Metanephros (tissue), 2 donors: ENCODE data around the gene CARD6. TPM values are rescaled to one million over a fixed set of nuclear protein-coding genes. Genes with fewer than 3 reads are reported as not detected.

ENCODE experiments used
- small RNA-seq: library from RNA; depleted of rRNA; stranded (forward); fragments of <200 nt; gene quantifications from one replicate; pipeline ENCODE3, GENCODE V24; 2014; ENCODE audit warnings: low replicate concordance
- total RNA-seq: library from RNA; depleted of rRNA; stranded (reverse); fragments of >200 nt; gene quantifications from one replicate; pipeline ENCODE4 v1.2.3, GENCODE V29; 2014

Gene CARD6, protein sequence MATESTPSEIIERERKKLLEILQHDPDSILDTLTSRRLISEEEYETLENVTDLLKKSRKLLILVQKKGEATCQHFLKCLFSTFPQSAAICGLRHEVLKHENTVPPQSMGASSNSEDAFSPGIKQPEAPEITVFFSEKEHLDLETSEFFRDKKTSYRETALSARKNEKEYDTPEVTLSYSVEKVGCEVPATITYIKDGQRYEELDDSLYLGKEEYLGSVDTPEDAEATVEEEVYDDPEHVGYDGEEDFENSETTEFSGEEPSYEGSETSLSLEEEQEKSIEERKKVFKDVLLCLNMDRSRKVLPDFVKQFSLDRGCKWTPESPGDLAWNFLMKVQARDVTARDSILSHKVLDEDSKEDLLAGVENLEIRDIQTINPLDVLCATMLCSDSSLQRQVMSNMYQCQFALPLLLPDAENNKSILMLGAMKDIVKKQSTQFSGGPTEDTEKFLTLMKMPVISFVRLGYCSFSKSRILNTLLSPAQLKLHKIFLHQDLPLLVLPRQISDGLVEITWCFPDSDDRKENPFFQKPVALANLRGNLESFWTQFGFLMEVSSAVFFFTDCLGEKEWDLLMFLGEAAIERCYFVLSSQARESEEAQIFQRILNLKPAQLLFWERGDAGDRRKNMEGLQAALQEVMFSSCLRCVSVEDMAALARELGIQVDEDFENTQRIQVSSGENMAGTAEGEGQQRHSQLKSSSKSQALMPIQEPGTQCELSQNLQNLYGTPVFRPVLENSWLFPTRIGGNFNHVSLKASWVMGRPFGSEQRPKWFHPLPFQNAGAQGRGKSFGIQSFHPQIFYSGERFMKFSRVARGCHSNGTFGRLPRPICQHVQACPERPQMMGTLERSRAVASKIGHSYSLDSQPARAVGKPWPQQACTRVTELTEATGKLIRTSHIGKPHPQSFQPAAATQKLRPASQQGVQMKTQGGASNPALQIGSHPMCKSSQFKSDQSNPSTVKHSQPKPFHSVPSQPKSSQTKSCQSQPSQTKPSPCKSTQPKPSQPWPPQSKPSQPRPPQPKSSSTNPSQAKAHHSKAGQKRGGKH
- 3.7 TPM for total RNA-seq

DNA sequence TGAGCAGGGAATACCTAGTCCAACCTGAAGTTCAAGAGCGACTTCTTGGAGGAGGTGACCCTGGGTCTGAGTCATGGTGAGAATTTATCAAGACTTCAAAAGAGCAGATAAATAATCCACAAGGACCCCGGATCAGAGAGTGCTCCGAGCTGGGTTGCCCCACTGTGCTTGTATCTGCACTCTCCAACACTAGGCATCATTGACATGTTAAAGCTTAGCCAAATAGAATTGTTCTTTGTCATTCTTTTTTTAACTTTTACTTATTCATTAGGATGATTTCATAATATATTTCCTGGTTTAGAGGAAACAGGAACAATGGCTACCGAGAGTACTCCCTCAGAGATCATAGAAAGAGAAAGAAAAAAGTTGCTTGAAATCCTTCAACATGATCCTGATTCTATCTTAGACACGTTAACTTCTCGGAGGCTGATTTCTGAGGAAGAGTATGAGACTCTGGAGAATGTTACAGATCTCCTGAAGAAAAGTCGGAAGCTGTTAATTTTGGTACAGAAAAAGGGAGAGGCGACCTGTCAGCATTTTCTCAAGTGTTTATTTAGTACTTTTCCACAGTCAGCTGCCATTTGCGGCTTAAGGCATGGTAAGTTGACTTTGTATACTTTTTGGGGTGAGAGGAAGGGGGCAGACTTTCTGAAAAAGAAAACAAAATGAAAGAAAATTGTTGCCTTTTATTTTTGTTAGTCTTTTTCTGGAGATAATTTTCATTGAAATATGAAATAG is at the start of gene CARD6:
CARD6 (plus strand) TSS at position 300 of the 738 bp plus-strand sequence; CDS start at position 316, 16 bp downstream.

DNA sequence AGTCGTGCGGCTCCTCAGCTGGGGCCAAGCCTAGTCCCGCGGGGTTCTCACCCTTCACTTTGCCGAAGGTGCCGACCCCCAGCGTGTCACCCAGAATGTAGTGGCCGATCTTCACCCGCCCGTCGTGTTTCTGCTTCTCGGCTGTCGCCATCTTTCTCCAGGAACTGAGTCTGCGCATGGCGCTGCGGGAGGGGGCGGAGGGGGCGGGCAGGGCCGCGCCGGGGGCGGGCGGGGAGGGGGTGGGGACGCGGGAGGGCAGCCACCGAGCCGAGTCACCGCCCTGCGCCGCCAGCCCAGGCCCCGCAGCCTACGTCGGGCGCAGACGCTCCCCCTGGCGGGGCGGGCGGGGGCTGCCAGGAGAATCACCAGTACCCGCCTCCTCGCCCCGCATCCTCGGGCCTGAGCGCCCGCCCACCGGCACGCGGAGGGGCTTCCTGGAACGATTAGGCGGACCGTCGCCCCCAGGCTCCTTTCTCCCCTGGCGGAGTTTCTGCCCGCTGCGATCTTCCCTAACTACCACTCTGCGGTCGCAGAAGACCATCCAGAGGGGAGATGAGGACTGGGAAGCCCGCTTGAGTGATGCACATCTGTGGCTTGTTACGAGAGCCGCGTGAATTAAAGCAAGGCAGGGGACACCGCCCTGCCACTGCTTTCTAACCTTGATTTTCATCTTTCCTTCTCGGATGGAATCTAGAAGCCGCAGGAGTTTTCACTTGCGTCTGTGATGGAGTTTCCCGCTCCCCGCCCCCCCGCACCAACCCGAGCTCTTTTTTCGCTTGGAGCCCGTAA is 43.0 kb upstream of the CARD6 start, which contains the start of gene PRKAA1:
PRKAA1 (minus strand) TSS at position 363 of the 789 bp plus-strand sequence; CDS start at position 178, 185 bp downstream.

DNA sequence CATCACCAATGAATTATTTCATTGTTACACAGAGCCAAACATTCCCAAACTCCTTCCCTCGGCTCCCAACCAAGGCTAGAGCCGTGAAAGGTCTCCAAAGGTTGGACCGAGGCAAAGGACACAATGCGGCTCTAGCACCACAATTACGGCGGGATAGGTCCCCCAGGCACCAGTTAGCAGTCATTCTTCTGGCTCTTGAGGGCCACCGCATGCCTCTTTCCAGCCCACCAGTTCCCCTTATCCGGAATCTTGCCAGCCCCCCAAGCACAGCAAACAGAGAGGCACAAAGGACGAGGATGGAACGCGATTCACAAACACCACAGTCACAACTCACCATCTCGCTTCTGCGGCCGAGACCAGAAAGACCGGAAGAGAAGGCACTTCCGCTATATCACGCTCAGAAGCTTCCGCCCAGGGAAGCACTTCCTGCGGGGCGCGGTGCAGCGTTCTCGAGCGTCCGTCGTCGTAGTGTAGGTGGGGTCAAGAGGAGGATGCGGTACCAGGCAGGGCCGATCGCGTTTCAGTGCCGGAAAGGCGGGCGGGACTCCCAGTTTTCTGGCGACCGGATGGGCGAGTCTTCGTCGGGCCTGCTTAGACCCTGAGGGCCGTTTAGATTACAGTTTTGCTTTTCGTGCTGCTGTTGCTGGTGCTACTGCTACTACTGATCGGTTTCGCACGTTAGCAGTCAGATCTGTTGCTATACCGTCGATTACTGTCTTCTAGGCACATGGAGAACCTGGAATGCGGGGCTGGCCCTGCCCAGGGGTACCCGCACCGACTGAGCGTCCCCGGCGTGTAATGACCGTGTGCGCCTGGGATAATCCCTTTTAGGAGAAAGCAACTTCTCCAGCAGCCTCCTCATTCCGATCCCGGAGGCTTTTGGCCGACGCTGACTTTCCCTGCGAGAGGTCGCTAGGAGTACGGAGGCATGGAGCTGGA is 6.0 kb upstream of the CARD6 start, which contains the start of gene RPL37:
RPL37 (minus strand) TSS at position 374 of the 939 bp plus-strand sequence; CDS start at position 337, 37 bp downstream.

DNA sequence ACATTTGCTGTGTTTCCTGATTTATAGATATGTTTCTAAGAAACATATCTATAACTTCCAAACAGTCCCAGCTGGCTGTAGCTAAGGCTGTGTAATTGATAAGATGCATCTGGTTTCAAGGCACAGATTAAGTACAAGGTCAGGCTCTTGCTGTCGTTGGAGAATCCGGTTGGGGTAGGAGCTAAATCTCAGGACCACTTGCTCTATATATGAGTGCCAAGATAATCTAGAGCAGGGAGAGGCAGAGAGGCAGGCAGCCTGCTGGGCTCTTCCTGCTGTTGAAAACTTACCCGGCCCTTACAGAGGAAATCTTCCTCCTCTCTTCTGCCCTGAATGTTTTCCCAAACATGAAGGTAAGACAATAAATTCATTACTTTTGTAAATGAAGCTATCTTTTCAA is 68.1 kb downstream of the CARD6 start, which contains the start of gene C7:
C7 (plus strand) TSS at position 234 of the 400 bp plus-strand sequence; CDS start at position 348, 114 bp downstream.

Small RNAs within 50 kb of the gene (small RNA-seq; reads per million reads assigned to genes)
- 18.3 reads per million, percentile 95 among the genes with 10 or more reads in this experiment for gene SNORD72

Other genes starting within 250 kb of the CARD6 start
- 47.2 TPM for gene PTGER4, start 161.5 kb upstream of the CARD6 start, total RNA-seq
- 17.2 TPM for gene TTC33, start 85.4 kb upstream of the CARD6 start, total RNA-seq
- 69.1 TPM for gene PRKAA1, start 43.0 kb upstream of the CARD6 start, total RNA-seq
- 1,786 TPM for gene RPL37, start 6.1 kb upstream of the CARD6 start, total RNA-seq
- gene C7, start 68.1 kb downstream of the CARD6 start, total RNA-seq = 392 TPM
- not detected for gene MROH2B, start 230.0 kb downstream of the CARD6 start, total RNA-seq